ENCODE data around the gene DOK7.

DOK7 gene

DNA sequence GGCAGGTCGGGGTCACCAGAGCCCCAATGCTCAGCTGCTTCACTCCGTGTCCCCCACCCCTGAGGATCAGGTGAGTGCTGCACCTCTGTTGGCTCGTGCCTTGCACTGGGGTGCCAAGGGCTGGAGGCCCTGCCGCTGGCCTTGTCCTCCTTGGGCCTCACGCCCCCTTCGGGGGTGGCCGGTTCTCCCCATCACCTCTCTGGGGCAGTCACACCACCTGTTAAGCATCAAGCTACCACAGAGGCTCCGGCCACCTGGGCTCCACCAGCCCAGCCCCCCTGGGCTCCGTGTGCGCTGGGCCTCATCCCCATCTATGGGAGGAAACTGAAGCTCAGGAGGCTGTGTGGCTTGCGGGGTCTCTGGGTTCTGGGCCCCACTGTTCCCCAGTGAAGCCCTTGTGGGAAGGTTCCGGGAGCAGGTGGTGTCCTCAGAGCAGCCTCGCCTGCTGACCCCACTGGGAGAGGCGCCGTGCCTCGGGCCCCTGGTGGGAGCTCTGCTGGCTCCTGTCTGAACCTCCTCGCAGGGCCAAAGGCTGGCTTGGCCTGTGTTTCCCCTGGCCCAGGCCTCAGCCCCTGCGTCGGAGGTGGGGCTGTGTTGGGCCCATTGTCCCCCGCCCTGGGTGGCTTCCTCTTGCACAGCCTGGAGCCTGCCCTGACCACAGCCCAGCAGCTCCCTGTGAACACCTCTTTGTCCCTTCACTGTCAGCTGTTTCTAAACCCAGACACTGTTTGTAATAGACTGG, 30.8 kb downstream of the DOK7 start:
- H4K20me1 ChIP-seq (ENCODE audit: insufficient read depth, low read length) = no peaks in the 10 kb centered on the region
- H3K27me3 ChIP-seq (replicated peaks; ENCODE audit: insufficient read depth, low read length) = peaks cover 78% of the 10 kb centered on the region
- TF ChIP-seq EZH2 (optimal IDR thresholded peaks at IDR 0.05; ENCODE audit: low read depth, low read length) (no peak), EZH2phosphoT487 (IDR thresholded peaks at IDR 0.05; ENCODE audit: low read length) (no peak)
- TF ChIP-seq, protein P1, sequence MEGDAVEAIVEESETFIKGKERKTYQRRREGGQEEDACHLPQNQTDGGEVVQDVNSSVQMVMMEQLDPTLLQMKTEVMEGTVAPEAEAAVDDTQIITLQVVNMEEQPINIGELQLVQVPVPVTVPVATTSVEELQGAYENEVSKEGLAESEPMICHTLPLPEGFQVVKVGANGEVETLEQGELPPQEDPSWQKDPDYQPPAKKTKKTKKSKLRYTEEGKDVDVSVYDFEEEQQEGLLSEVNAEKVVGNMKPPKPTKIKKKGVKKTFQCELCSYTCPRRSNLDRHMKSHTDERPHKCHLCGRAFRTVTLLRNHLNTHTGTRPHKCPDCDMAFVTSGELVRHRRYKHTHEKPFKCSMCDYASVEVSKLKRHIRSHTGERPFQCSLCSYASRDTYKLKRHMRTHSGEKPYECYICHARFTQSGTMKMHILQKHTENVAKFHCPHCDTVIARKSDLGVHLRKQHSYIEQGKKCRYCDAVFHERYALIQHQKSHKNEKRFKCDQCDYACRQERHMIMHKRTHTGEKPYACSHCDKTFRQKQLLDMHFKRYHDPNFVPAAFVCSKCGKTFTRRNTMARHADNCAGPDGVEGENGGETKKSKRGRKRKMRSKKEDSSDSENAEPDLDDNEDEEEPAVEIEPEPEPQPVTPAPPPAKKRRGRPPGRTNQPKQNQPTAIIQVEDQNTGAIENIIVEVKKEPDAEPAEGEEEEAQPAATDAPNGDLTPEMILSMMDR (IDR thresholded peaks at IDR 0.05; ENCODE audit: low read length) = no peak
- H3F3A ChIP-seq (ENCODE audit: insufficient read depth, low read length) = no peaks in the 10 kb centered on the region
- H3K4me3 ChIP-seq (ENCODE audit: low read length) = no peak overlapping the region
- no peak overlapping the region for H3K4me2 ChIP-seq (ENCODE audit: low read depth, low read length)
- no peaks in the 10 kb centered on the region for H3K4me1 ChIP-seq (ENCODE audit: low read length)
- no peaks in the 10 kb centered on the region for H3K36me3 ChIP-seq (replicated peaks; ENCODE audit: insufficient read depth, low read length)
- no peaks in the 10 kb centered on the region for H3K79me2 ChIP-seq (ENCODE audit: low read length)
- no peak overlapping the region for H3K27ac ChIP-seq (ENCODE audit: low read length)
- no peaks in the 10 kb centered on the region for H3K9me2 ChIP-seq (replicated peaks; ENCODE audit: insufficient read depth, low read length)
- H3K9ac ChIP-seq (ENCODE audit: low read length) = no peak overlapping the region
- DNase-seq = no peak
- H2AFZ ChIP-seq (ENCODE audit: low read length) = no peak overlapping the region
- H3K9me3 ChIP-seq (replicated peaks; ENCODE audit: insufficient read depth, low read length) = no peaks in the 10 kb centered on the region

DNA sequence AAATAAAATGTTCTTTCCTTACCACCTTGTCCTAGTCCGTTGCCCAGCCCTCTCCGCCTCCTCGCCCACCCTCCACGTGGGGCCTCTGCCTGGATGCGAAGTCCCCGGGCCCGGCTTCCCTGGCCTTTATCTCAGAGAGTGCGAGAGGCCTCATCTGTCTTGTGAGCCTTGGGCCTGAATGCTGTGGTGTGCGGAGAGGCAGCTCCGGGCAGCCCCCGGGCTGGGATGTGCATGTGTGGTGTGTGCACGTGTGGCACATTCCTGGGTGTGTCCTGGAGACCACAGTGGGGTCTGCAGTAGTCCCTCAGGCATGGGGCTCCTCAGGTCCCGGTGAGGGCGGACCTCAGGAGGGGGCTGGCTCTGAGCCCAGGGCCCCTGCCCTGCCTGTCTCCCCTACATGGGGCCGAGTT, 31.4 kb downstream of the DOK7 start:
- TF ChIP-seq, protein P1 (IDR thresholded peaks at IDR 0.05; ENCODE audit: low read length) = no peak
- TF ChIP-seq EZH2 (optimal IDR thresholded peaks at IDR 0.05; ENCODE audit: low read depth, low read length) = no peak
- TF ChIP-seq EZH2phosphoT487 (IDR thresholded peaks at IDR 0.05; ENCODE audit: low read length) = no peak

DNA sequence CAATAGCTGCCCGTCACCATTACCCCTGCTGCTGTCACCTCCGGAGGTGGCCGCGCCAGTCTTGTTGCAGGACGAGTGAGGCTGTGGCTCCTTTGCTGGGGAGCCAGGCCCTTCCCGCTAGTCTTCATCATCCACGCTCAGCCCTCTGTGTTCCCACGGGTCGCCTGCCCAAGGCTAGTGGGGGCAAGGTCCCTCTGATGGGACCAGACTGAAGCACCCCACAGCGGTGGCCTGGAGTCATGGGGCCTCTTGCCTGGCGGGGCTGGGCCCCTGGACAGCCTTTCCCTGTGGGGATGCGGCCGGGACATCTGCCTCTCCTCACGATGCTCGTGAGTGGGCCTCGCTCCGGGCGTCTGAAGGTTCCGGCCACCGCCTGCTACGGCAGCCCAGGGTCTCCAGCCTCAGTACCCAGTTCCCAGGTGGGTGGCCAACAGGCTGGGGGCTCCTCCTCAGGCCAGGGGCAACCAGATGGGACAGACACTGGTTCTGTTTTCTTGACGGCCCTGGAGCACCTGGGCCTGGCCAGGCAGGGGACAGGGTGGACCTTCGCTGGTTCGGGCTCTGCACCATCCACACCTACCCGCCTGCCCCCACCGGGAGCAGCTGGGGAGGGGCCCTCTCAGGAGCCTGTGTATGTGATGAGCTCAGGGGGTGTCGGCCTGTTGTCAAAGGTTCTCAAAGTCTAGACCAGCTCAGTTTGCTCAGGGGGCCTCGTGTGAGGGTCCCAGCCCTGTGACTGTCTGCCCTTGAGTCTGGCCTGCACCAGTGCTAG, 32.3 kb downstream of the DOK7 start:
- Histone ChIP-seq H3K27me3 (replicated peaks; ENCODE audit: insufficient read depth, low read length) (peaks cover 63% of the 10 kb centered on the region), H3K4me2 (ENCODE audit: low read depth, low read length) (no peak overlapping the region), H3K79me2 (ENCODE audit: low read length) (no peaks in the 10 kb centered on the region), H3K4me3 (ENCODE audit: low read length) (no peak overlapping the region), H3F3A (ENCODE audit: insufficient read depth, low read length) (no peaks in the 10 kb centered on the region), H4K20me1 (ENCODE audit: insufficient read depth, low read length) (no peaks in the 10 kb centered on the region), H3K9me2 (replicated peaks; ENCODE audit: insufficient read depth, low read length) (no peaks in the 10 kb centered on the region), H3K27ac (ENCODE audit: low read length) (no peak overlapping the region), H3K36me3 (replicated peaks; ENCODE audit: insufficient read depth, low read length) (no peaks in the 10 kb centered on the region), H3K9ac (ENCODE audit: low read length) (no peak overlapping the region), H3K9me3 (replicated peaks; ENCODE audit: insufficient read depth, low read length) (no peaks in the 10 kb centered on the region), H3K4me1 (ENCODE audit: low read length) (no peaks in the 10 kb centered on the region), H2AFZ (ENCODE audit: low read length) (no peak overlapping the region)
- no peak for TF ChIP-seq EZH2phosphoT487 (IDR thresholded peaks at IDR 0.05; ENCODE audit: low read length)
- TF ChIP-seq, protein P1 (IDR thresholded peaks at IDR 0.05; ENCODE audit: low read length) = no peak
- TF ChIP-seq EZH2 (optimal IDR thresholded peaks at IDR 0.05; ENCODE audit: low read depth, low read length) = no peak
- DNase-seq = no peak

More for the DNA sequence above, 31.4 kb downstream of the DOK7 start:
- no peak overlapping the region for H3K4me2 ChIP-seq (ENCODE audit: low read depth, low read length)
- H3K79me2 ChIP-seq (ENCODE audit: low read length) = no peaks in the 10 kb centered on the region
- H3K4me3 ChIP-seq (ENCODE audit: low read length) = no peak overlapping the region
- no peaks in the 10 kb centered on the region for H3F3A ChIP-seq (ENCODE audit: insufficient read depth, low read length)
- H3K27ac ChIP-seq (ENCODE audit: low read length) = no peak overlapping the region
- H2AFZ ChIP-seq (ENCODE audit: low read length) = no peak overlapping the region
- H3K9me3 ChIP-seq (replicated peaks; ENCODE audit: insufficient read depth, low read length) = no peaks in the 10 kb centered on the region
- H3K27me3 ChIP-seq (replicated peaks; ENCODE audit: insufficient read depth, low read length) = peaks cover 72% of the 10 kb centered on the region
- H4K20me1 ChIP-seq (ENCODE audit: insufficient read depth, low read length) = no peaks in the 10 kb centered on the region
- no peaks in the 10 kb centered on the region for H3K4me1 ChIP-seq (ENCODE audit: low read length)
- H3K36me3 ChIP-seq (replicated peaks; ENCODE audit: insufficient read depth, low read length) = no peaks in the 10 kb centered on the region
- H3K9me2 ChIP-seq (replicated peaks; ENCODE audit: insufficient read depth, low read length) = no peaks in the 10 kb centered on the region
- DNase-seq = no peak
- no peak overlapping the region for H3K9ac ChIP-seq (ENCODE audit: low read length)

Data from MM.1S (cell line).